D341Med (cell line): Measurements from ENCODE around the gene SLC4A1AP.

Source experiments
- DNase-seq: peaks from one replicate; pipeline ENCODE4 v3.0.0; 2012; ENCODE audit warnings: low spot score

The SLC4A1AP gene

DNA sequence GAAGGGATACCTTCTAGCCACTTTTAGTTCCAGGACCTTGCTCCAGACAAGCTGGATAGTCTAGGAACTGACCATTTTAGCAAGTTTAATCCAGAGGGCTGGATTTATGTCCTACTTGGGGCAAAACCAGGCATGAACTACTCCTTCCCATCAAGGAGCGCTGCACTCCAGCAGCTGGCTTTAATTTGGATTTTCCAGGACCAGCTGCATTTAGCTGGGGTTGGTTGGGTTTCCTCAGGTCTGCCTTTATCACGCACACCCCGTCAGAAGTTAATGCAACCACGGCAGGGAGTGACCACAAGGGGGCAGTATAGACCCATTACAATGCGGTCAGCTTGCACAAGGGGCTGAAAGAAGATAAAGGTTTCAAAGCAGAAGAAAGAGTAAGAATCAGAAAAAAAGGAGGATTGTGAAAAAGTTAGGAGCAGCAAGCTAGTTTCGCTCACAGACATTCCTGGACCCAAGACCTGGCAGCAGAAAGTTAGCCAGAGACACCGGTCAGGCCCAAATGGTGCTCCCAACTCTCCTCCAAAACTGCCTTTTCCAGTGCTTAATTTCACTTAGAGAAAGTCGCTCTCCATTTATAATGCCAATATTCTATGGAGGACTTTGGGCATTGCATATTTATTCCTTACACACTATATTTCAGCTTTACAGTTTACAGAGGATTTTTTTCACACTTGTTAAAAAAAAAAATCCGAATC lies 40.1 kb downstream of the SLC4A1AP start:
- DNase-seq: peak; percentile 81

DNA sequence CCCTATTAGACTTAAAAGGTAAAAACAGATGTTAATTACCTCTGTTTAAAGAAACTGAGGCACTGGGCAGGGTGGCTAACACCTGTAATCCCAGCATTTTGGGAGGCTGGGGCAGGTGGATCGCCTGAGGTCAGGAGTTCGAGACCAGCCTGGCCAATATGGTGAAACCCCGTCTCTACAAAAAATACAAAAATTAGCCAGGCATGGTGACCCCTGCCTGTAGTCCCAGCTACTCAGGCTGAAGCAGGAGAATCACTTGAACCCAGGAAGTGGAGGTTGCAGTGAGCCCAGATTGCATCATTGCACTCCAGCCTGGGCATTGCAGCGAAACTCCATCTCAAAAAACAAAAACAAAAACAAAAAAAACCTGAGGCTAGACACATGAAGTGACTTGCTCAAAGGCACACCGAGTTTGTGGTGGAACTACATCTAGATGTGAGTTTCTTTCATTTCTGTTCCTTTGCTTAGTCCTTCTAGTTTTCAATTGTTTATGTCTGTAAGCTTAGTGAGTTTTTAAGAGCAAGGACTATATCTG lies 40.7 kb downstream of the SLC4A1AP start:
- DNase-seq: no peak

DNA sequence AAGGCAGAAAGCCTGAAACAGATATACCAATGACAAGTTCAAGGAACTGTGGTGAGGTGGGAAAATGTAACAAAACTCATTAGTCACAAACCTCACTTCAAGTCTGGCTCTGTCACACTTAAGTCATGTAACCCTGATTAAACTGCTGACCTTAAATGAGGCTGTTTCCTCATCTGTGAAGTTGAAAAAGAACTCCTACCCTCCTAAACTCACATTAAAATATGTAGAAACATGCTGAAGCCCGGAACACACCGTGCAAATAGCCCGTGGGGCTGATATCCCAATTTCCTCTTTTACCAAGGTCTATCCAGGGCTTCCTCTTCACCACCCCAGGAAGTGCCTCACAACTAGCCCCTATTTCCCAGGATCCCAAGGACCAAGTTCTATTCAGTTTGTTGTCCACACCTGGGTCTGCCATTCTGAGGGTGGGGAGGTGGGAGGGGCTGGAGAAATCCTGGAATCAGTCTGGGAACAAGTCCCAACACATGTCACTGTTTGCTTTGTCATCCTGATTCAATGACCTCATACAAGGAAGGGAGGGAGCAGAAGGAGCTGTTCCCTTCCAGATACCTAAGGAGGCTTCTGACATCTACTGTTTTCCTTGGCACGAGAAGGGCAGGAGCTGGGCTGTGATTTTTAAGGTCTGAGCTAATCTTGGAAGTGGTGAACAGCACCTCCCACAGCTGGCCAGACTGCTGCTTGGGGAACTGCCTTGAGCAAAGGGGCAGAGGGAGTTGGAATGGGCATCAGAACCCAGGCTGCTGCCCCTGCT lies 42.3 kb downstream of the SLC4A1AP start:
- DNase-seq: no peak

DNA sequence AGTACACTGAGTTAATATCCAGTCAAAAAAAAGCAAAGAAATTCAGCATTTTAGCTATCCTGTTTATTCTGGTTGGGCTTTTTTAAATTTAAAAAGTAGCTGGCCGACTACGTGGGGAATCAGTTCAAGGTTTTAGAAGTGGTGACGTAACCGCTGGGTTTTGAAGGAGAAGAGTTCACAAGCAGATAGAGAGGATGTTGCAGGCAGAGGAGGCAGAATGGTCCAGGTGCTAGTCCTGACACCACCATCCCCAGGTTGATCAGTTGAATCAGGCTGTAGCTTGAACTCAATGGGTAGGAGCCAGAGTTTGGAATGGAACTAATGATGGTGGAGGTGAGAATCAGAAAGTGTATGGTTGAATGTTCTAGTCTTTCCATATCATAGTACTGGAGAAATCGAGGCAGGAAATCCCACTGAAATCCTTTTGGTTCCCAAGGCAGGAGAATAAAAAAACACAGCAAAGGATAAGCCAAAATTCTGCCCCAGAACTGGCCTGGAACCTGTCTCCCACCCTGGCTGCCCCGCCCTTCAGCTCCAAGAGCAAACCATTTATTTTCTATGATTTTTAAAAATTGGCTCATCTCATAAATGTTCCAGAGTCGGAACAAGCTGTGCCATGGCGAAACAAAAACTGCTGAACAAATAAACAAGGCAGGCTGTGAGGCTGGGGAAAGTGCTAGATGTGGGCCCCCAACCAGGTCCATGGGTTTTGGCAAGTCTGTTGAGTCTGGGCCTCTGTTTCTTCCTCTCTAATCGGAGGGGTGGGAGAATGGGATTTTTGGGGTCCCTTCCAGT lies 44.0 kb downstream of the SLC4A1AP start:
- no peak for DNase-seq

DNA sequence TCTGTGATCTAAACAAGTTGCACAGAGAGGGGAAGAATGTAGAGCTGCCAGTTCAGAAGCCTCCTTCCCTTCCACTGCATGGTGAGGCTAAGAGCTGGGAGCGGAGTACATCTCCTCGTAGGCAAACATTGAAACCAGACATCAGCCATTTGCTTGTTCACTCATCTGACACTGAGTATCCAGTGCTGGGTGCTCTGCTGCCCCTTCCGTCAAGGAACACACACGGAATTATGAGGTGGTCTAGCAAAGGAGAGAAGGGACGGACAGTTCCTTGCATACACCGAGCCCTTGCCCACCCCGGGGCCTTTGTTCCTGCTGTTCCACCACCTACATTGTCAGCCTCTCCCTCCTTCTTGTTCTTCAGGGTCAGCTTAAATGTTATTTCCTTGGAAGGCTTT lies 44.6 kb downstream of the SLC4A1AP start:
- no peak for DNase-seq

DNA sequence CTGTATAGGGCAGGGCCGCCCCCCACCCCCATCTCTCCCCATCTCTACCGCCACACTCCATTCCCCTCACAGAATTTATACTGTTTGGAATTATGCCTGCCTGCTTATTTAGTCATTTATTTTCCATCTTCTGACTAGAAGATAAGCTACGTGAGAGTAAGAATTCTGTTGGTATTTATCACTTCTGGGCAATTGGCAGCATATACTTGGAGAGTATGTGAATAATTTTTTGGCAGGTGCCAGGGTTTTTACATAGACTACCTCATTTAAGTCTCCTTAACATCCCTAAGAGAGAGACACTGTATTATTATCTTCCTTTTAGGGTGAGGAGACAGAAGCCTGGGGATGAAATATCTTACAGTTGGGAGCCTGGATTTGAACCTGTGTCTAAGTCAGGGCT lies 45.0 kb downstream of the SLC4A1AP start:
- no peak for DNase-seq

DNA sequence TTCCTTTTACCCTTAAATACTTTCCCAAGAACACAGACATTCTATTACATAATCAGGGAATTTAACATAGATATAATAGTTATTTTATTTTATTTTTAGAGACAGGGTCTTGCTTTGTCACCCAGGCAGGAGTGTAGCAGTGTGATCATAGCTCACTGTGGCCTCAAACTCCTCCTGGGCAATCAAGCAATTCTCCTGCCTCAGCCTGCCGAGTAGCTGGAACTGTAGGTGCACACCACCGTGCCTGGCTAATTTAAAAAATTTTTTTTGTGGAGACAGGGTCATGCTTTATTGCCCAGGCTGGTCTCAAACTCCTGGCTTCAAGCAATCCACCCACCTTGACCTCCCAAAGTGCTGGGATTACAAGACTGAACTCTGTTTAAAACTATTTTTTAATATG lies 45.6 kb downstream of the SLC4A1AP start:
- DNase-seq: no peak

DNA sequence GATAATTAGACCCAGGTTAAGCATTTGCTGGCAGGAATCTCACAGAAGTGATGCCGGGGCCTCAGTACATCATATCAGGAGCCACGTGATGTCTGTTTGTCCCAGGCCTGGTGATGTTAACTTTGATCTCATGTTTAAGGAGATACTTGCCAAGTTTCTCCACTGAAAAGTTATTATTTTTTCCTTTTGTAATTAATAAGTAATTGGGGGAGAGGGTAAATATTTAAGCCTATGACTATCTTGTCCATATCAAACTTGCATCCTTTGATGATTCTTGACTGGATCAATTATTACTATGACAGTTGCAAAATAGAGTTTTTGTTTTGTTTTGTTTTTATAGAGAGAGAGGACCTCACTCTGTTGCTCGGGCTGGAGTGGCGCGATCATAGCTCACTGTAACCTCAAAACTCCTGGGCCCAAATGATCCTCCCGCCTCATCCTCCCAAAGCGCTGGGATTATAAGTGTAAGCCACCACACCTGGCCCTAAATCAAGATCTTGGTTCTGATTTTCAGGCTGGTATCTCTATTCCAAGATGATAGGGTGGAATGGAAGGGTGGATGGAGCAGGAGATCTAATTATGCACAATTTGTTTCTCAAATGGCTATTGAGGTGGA lies 46.4 kb downstream of the SLC4A1AP start:
- no peak for DNase-seq

DNA sequence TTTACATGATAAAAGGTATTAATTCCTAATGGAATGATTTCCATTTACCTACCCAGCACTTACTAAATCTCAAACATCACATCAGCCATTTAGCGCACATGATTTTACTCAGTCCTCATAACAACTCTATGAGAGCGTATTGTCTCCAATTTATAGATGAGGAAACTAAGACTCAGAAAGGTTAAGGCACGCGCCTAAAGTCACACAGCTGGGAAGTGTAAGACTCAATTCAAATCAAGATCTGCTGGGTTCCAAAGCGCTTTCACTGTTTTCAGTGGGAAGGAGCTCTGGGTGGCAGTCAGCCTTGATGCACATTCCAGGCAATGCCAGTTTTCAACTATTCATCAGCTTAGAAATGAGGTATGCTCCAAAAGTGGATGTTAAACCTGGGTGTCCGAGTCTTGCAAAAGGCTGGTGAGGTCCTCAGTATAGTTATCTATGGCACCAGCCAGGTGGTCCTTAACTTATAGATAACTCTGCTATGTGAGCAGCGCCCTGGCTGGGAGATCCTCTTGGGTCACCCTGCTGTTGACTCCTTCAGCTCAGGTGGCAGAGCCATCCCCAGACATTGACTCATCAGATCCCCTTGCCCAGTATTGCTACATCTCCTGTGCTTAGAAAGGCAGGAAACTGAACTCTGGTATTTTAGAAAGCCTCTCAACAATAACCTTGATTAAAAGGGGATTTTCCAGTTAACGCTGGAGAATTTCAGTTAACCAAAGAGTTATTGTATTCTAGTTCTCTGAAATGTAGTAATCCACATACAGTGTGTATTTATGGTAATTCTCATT lies 47.1 kb downstream of the SLC4A1AP start:
- no peak for DNase-seq

DNA sequence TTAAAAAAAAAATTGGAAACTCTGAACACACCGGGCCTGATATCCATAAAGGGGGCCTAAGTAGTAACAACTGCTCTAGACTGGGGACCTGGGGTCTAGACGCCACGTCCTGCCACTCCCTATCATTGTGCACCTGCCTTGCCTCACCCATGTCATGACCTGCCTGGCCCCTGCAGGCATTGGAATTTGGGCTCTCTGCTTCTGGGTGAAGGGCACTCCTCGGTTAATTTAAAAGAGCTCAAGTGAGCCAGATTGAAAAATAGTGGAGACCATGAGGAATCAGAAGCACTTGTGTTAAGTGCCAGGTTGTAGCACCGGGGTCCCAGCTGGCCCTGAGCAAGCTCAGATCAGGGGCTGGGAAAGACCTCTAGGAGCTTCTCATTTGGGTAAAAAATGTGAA lies 48.1 kb downstream of the SLC4A1AP start:
- DNase-seq: no peak

DNA sequence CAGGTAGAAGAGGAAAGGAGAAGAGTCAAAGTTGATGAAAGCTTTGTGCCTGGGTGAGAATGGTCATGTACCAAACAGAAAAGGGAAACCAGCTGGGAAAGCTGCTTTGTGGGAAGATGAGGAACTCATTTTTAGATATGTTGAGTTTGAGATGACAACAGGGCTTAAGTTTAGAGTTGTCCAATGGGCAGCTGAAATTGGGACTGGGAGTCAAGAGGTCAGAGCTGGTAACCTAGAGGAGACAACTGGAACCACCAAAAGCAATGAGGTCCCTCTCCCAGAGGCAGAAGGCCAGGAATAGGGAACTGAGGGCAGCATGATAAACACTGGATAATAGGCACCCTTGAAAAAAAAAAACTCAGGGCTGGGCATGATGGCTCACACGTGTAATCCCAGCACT lies 48.8 kb downstream of the SLC4A1AP start:
- DNase-seq: no peak

DNA sequence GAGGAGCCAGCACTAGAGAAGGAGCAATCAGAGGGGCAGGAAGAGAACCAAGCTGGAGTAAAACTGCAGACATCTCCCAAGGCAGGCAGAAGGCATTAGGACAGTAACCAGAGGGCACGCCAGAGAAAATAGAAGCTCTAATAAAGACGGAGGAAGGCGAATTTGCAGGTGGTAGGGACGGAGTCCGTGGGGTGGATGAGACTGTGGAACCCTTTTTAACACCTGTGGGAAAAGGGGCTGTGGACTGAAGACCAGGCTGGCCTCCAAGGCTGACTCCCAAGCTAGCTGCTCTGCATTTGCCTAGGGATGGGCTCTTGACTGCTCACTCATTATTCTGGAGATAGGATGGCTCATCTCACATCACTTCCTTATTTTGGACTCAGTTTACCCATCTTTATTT lies 49.5 kb downstream of the SLC4A1AP start:
- no peak for DNase-seq

DNA sequence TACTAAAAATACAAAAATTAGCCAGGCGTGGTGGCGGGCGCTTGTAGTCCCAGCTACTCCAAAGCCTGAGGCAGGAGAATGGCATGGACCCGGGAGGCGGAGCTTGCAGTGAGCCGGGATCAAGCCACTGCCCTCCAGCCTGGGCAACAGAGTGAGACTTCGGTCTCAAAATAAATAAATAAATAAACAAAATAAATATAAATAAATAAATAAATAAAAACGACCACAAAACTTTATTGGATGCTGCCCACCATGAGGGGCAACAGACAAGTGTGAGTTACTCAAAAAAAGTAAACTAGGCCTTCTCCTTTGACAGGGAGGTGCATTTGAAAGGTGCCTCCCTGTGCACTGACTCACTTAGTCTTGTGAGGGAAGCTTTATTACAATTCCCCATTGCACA lies 50.4 kb downstream of the SLC4A1AP start:
- no peak for DNase-seq

DNA sequence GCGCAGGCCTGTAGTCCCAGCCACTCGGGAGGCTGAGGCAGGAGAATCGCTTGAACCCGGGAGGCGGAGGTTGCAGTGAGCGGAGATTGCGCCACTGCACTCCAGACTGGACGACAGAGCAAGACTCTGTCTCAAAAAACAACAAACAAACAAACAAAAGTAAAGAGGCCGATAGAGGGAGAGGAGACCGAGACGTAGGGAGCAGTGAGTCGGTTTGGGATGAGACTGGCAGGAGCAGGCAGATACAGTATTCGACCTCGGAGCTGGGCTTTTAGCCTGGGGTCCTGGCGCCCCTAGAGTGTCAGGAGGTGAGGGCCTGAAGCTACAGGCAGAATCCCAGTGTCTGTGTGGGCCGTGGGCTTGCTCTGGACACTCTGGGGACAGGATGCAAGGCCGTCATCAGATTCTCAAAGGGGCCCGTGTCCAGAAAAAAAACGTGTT lies 51.2 kb downstream of the SLC4A1AP start:
- DNase-seq: no peak

DNA sequence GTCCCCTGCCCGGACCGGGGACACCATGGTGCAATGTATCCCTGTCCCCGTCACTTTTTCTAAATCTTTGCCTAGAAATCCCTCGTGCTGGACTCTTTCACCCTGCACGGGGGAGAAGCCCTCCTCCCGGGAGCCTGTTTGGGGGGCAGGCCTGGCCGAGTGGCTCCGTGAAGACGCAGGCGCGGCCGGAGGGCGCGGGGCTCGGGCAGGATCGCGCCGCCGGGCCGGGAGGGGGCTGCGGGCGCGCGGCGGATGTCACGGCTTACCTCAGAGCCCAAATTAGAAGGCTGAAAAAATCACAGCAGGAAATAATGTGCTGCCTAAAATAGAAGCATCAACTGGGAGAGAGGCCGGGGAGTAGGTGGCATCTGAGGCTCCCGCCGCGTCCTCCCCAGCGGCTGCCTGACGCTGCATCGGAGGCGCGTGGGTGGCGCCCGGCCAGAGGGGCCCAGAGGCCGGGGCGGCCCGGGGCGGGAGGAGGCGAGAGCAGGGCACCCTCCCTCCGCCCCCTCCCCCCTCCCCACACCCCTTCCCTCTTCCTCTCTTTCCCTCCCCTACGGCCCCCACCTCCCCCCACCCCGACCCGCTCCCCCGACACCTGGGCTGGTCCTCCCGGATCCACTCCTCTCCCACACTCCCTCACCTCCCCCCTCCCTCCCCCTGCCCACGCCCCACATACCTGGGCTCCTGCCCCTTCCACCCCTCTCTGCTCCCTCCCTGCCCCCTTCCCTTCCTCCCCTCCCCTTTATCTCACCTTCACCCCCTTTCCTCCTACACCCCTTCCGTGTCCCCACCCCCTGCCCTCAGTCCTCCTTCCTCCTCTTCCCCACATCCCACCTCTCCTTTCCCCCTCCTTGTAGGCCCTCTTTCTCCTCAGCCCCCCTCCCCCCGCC lies 51.9 kb downstream of the SLC4A1AP start:
- no peak for DNase-seq

DNA sequence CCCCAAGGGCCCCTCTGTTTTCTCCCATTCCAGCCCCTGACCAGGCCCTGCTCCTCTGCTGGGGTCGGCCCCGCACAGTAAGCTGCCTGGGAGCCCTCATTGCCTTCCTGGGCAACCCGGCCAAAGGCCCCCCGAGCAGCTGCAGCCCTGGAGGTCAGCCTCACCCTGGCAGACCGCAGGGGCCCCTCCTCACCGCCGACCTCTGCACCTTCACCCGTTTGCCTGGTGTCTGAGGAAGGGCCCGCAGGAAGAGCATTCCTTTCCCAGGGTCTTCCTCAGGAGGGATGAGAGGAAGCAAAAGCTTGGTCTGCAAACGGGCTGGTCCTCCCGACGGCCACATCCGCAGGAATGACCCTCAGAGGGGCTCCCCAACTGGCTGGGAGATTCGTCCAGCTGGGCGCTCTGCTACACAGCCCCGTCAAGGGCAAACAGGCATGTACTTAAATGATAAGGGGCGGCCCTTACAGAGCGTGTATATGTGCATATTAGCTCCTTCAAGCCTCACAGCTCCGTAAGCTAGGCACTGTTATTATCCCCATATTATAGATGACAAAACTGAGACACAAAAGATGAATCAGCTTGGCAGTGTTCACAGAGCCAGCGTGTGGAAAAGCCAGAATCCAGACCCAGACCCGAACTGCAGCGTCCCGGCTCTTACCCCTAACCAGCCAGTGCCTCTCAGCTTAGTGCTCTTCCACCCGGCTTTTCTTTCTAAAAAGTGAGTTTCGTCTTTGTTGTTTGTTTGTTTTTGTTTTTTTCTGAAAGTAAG lies 52.8 kb downstream of the SLC4A1AP start:
- DNase-seq: no peak

DNA sequence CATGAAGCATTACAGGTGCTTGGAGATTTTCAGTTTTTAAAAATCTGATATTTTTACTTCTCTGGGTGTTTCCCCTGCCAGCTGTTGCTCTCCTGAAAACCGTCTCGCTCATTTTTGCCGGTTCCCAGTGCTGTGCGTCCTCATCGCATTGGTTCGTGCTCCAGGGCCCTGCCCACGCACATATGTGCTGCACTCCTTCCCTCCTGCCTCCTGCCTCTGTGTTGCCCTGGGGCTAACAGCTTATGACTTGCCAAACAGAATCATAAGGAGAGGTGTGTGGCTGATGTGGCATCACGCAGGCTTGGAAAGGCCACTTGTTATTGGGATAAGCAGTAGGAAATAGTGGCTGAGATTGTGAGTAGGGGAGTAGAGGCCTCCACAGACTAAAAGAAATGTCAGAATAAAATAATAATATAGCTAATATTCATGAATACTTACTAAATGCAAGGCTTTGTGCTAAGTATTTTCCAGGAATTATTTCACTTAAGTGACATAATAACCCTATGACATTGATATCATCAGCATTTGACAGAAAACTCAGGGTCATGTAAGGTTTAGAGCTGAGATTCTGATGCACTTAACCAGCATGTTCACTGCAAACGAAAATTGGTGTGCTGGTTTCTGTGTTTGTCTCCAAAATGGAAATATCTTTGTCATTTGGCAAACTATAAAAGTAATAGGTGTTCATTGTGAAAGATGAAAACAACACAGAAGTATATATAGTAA lies 53.5 kb downstream of the SLC4A1AP start:
- no peak for DNase-seq

DNA sequence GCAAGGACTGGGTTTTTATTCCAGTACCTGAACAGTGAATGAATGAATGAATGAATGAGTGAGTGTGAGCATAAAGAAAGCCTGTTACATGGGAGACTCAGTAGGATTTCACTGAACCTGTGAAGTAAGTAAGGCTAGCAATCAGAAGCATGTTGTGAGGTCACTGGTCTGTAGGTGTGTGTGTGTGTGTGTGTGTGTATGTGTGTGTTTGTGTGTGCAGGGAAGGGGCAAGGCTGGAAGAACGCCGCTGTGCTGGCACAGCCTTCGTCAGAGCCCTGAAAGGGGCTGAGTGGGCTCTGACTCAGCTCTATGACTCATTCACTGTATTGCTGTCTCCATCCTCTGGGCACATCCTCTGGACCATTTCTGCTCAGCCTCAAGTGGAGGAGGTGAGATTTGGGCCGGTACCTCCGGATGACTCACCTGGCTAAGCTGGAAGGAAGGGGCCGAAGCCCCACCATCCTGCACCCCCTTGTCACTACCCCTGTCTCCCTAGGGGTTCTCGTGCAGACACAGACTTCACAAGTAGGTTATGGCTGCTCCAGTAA lies 56.4 kb downstream of the SLC4A1AP start:
- no peak for DNase-seq

DNA sequence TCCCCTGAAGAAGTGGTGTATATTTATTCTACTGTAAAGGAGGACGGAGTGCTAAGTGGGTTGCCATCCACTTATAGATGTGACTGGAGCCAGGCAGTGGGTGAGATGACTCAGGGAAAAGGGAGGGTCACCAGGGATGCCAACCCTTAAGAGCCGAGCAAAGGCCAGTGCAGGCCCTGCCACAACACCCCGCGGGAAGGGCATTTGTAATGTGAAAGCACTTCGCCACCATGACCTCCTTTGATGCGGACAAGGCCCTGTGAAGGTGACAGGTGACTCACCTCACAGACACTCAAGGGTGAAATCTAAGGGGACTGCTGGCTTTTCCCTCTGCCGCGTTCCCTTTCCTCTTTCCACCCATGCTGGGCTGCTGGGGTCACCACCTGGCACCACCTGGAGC lies 57.6 kb downstream of the SLC4A1AP start:
- DNase-seq: no peak
